Stimulated activated CD8-positive, alpha-beta memory T cell treated with anti-CD3 and anti-CD28 coated beads, Interleukin-4, amount 100 ng/mL, for 24 hours (primary cell): Measurements from ENCODE around the gene TADA2B.
"Not testable (repeated sequence)": the region's sequence is repeated elsewhere in the genome, so short reads cannot be mapped to it uniquely, and the experiment has no call there.

Experiments used
- DNase-seq: peaks from one replicate; pipeline ENCODE4 v3.0.0-alpha.2; 2020; ENCODE audit warnings: low read depth

The TADA2B gene

GRCh38 chr4:7083597-7084563 is 40.7 kb downstream of the TADA2B start:
- DNase-seq, result no peak

- not testable (repeated sequence) for DNase-seq
These were observed 41.4 kb downstream of the TADA2B start for GRCh38 chr4:7084564-7084961.

GRCh38 chr4:7086384-7086783 is 43.2 kb downstream of the TADA2B start:
- DNase-seq, result no peak

- DNase-seq, result no peak
These were observed 43.9 kb downstream of the TADA2B start for GRCh38 chr4:7087036-7087435.

GRCh38 chr4:7089213-7089986 is 46.2 kb downstream of the TADA2B start:
- no peak for DNase-seq

- DNase-seq, result no peak
These were observed 48.9 kb downstream of the TADA2B start for GRCh38 chr4:7092026-7092425.

- no peak for DNase-seq
These were observed 51.7 kb downstream of the TADA2B start for GRCh38 chr4:7094916-7095315.

GRCh38 chr4:7095611-7096155 is 52.5 kb downstream of the TADA2B start:
- DNase-seq, result no peak

GRCh38 chr4:7096236-7096635 is 53.1 kb downstream of the TADA2B start:
- DNase-seq, result no peak

GRCh38 chr4:7101692-7102515 is 58.7 kb downstream of the TADA2B start:
- no peak for DNase-seq

- not testable (repeated sequence) for DNase-seq
These were observed 59.3 kb downstream of the TADA2B start for GRCh38 chr4:7102516-7102909.

GRCh38 chr4:7103031-7103606 is 59.9 kb downstream of the TADA2B start:
- DNase-seq, result peak; percentile 75

GRCh38 chr4:7103607-7104365 is 60.6 kb downstream of the TADA2B start:
- DNase-seq, result no peak

- DNase-seq, result no peak
These were observed 61.3 kb downstream of the TADA2B start for GRCh38 chr4:7104366-7105031.

GRCh38 chr4:7105276-7105675 is 62.1 kb downstream of the TADA2B start:
- DNase-seq, result no peak

- no peak for DNase-seq
These were observed 64.2 kb downstream of the TADA2B start for GRCh38 chr4:7107166-7107905.
